CD14-positive monocyte (primary cell): ENCODE results near the gene SSR3. TPM values are rescaled to one million over a fixed set of nuclear protein-coding genes. Genes with fewer than 3 reads are reported as not detected.

Source experiments
- DNase-seq, 3 donors: peaks; one replicate each; pipeline ENCODE4 v3.0.0-alpha.2; 2011 to 2022
- H2AFZ ChIP-seq: 2 replicates; pipeline ENCODE4 v1.6.0; 2012; ENCODE audit warnings: mild to moderate bottlenecking, low read depth, low read length, inconsistent platforms; ENCODE audit not compliant: insufficient read depth, poor library complexity, severe bottlenecking
- H3K27ac ChIP-seq, 2 donors: 1 replicate in 1 of 2; 2 replicates in 1 of 2; pipeline ENCODE4 v1.5.1; 2012 to 2013; ENCODE audit warnings: low read length in 2 of 2, control low read depth in 1 of 2, inconsistent platforms in 1 of 2, low read depth in 1 of 2, mild to moderate bottlenecking in 1 of 2
- H3K27me3 ChIP-seq, 2 donors: one replicate each; pipeline versions ENCODE4 v1.6.0 to v1.6.1; 2011 to 2013; ENCODE audit warnings: low read length in 2 of 2; ENCODE audit not compliant: control insufficient read depth in 2 of 2, insufficient read depth in 2 of 2
- H3K36me3 ChIP-seq, 2 donors: replicated peaks in 1 of 2; 1 replicate in 1 of 2; 2 replicates in 1 of 2; pipeline versions ENCODE4 v1.5.1 to v1.6.1; 2012 to 2013; ENCODE audit warnings: low read length in 2 of 2, control low read depth in 1 of 2, inconsistent platforms in 1 of 2, mild to moderate bottlenecking in 1 of 2; ENCODE audit not compliant: insufficient read depth in 2 of 2, control insufficient read depth in 1 of 2
- H3K4me1 ChIP-seq, 2 donors: 1 replicate in 1 of 2; 2 replicates in 1 of 2; pipeline versions ENCODE4 v1.5.1 to v1.6.1; 2012 to 2013; ENCODE audit warnings: low read length in 2 of 2, control low read depth in 1 of 2, inconsistent platforms in 1 of 2, mild to moderate bottlenecking in 1 of 2, moderate library complexity in 1 of 2; ENCODE audit not compliant: insufficient read depth in 2 of 2, control insufficient read depth in 1 of 2
- H3K4me2 ChIP-seq: replicated peaks from 2 replicates; pipeline ENCODE3; 2012; ENCODE audit warnings: low read length, moderate library complexity, mild to moderate bottlenecking; ENCODE audit not compliant: poor library complexity, severe bottlenecking; ENCODE audit errors: extremely low read depth
- H3K4me3 ChIP-seq, 3 experiments: fragments of 200-600 bp in 1 of 3; sonication (generic) in 1 of 3; replicated peaks in 1 of 3; 1 replicate in 2 of 3; 2 replicates in 1 of 3; pipeline ENCODE4 v1.5.1; 2011 to 2013; ENCODE audit warnings: low read length in 3 of 3, mild to moderate bottlenecking in 3 of 3, control low read depth in 2 of 3, low read depth in 2 of 3, inconsistent platforms in 1 of 3, moderate library complexity in 1 of 3
- H3K79me2 ChIP-seq: 2 replicates; pipeline ENCODE4 v1.6.0; 2012; ENCODE audit warnings: mild to moderate bottlenecking, control low read depth, inconsistent platforms, low read length, moderate library complexity; ENCODE audit not compliant: insufficient read depth
- H3K9ac ChIP-seq: 2 replicates; pipeline ENCODE4 v1.6.0; 2017; ENCODE audit warnings: low read length, mild to moderate bottlenecking; ENCODE audit not compliant: insufficient read depth, poor library complexity, severe bottlenecking
- H3K9me3 ChIP-seq, 2 donors: replicated peaks in 1 of 2; 1 replicate in 1 of 2; 2 replicates in 1 of 2; pipeline versions ENCODE4 v1.5.1 to v1.6.1; 2012 to 2013; ENCODE audit warnings: low read length in 2 of 2, control low read depth in 1 of 2; ENCODE audit not compliant: control insufficient read depth in 1 of 2, insufficient read depth in 1 of 2
- H4K20me1 ChIP-seq: 2 replicates; pipeline ENCODE4 v1.6.0; 2012; ENCODE audit warnings: mild to moderate bottlenecking, low read length, control low read depth, moderate library complexity; ENCODE audit not compliant: insufficient read depth
- H3K27ac Mint-ChIP-seq, 7 donors: one replicate each; pipeline ENCODE4 v1.8.0; 2020; ENCODE audit warnings: mild to moderate bottlenecking in 7 of 7, mixed read lengths in 7 of 7, moderate library complexity in 6 of 7, inconsistent platforms in 2 of 7
- H3K27me3 Mint-ChIP-seq, 3 donors: one replicate each; pipeline ENCODE4 v1.8.0; 2021 to 2022; ENCODE audit warnings: low read depth in 3 of 3, mild to moderate bottlenecking in 3 of 3, mixed read lengths in 3 of 3, moderate library complexity in 3 of 3, inconsistent platforms in 1 of 3
- H3K36me3 Mint-ChIP-seq, 2 donors: one replicate each; pipeline ENCODE4 v1.8.0; 2020; ENCODE audit warnings: mixed read lengths in 2 of 2, inconsistent platforms in 1 of 2, mild to moderate bottlenecking in 1 of 2
- H3K4me1 Mint-ChIP-seq: one replicate; pipeline ENCODE4 v1.8.0; 2020; ENCODE audit warnings: mild to moderate bottlenecking, mixed read lengths
- H3K4me3 Mint-ChIP-seq, 2 donors: one replicate each; pipeline ENCODE4 v1.8.0; 2020; ENCODE audit warnings: mild to moderate bottlenecking in 2 of 2, mixed read lengths in 2 of 2, moderate library complexity in 1 of 2
- H3K9me3 Mint-ChIP-seq, 7 donors: one replicate each; pipeline ENCODE4 v1.8.0; 2020 to 2022; ENCODE audit warnings: mixed read lengths in 7 of 7, mild to moderate bottlenecking in 6 of 7, moderate library complexity in 6 of 7, inconsistent platforms in 2 of 7
- CTCF ChIP-seq: fragments of 200-600 bp; IDR thresholded peaks from one replicate; pipeline ENCODE4 v1.8.0; 2022; ENCODE audit warnings: antibody characterized with exemption, mild to moderate bottlenecking
- WGBS: methylation state at CpG from one replicate; pipeline ENCODE4 v1.1.5; 2013; ENCODE audit warnings: missing lambda C conversion rate; ENCODE audit not compliant: insufficient coverage; 5-methylcytosine and 5-hydroxymethylcytosine counted together
- intact Hi-C, 2 donors: fragments of 100-400 bp; cut with micrococcal nuclease; formaldehyde crosslinking; loops; one replicate each; pipeline versions ENCODE4 v1.15.0 to v1.15.1; 2023
- polyA plus RNA-seq, 3 donors: library from polyadenylated mRNA; depleted of rRNA in 1 of 3; unstranded in 2 of 3; stranded (reverse) in 1 of 3; fragments of 300-500 nt in 2 of 3; fragments of >200 nt in 1 of 3; fragmentation: Illumina TruSeq in 2 of 3; gene quantifications; 1 replicate in 2 of 3; 2 replicates in 1 of 3; pipeline ENCODE4 v1.2.3, GENCODE V29; 2012 to 2021

The SSR3 gene
- polyA plus RNA-seq, 3 donors: 46.6 to 243 (median 230) TPM

- Histone ChIP-seq H3K36me3 (no peaks in the 10 kb centered on the region), H3K27ac (no peak overlapping the region), H2AFZ (no peak overlapping the region), H3K4me1 (no peaks in the 10 kb centered on the region), H3K9me3 (no peaks in the 10 kb centered on the region), H4K20me1 (no peaks in the 10 kb centered on the region), H3K4me2 (no peak overlapping the region), H3K4me3 (no peak overlapping the region), H3K27me3 (no peaks in the 10 kb centered on the region), H3K9ac (no peak overlapping the region), H3K79me2 (no peaks in the 10 kb centered on the region)
- Mint-ChIP-seq H3K4me3 (no peak overlapping the region), H3K27ac (no peak overlapping the region), H3K9me3 (no peaks in the 10 kb centered on the region), H3K27me3 (peaks cover 0 to 5% (median 0%) of the 10 kb centered on the region in 3 donors), H3K4me1 (peaks cover 5% of the 10 kb centered on the region), H3K36me3 (peaks cover 5 to 10% of the 10 kb centered on the region in 2 donors)
- TF ChIP-seq CTCF: no peak
- no peak for DNase-seq
- WGBS: 100% methylated on average over 3 of the region's 5 CpGs
- intact Hi-C loops: loop anchor here in 1 of 2 donors (10.0 kb wide), 1 partner anchor 376 kb away; no protein-coding TSS in a partner anchor
Measured at GRCh38 chr3:156530980-156531379, 23.9 kb downstream of the SSR3 start.

DNA sequence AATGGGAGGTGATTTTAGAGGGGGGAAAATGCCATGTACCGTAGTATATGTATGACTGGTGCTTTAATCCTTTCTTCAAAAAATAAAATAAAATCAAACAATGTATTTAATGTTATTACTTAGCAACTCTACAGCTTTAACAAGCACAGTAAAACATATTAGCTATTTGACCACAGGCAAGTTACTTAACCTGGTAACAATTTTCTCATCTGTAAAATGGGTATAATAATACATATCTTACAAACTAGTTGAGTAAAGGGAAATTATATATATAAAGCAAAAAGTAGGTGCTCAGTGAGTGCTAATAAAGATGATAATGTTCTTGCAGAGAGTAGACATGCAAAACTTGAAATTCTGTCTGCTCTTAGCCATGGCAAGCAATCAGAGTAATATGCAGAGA lies 27.9 kb downstream of the SSR3 start:
- DNase-seq: no peak
- H3K27me3 Mint-ChIP-seq: peaks cover 2 to 4% (median 4%) of the 10 kb centered on the region in 3 donors
- H3K27ac Mint-ChIP-seq: no peak overlapping the region
- H3K4me3 Mint-ChIP-seq: no peak overlapping the region
- H4K20me1 ChIP-seq: no peaks in the 10 kb centered on the region
- H3K4me1 ChIP-seq: peaks cover 3 to 6% of the 10 kb centered on the region in 2 donors
- H3K79me2 ChIP-seq: no peaks in the 10 kb centered on the region
- peaks cover 0 to 7% (median 2%) of the 10 kb centered on the region in 7 donors for H3K9me3 Mint-ChIP-seq
- no peak overlapping the region for H3K4me2 ChIP-seq
- peaks cover 3 to 10% of the 10 kb centered on the region in 2 donors for H3K27me3 ChIP-seq
- H3K36me3 Mint-ChIP-seq: peaks cover 0 to 4% of the 10 kb centered on the region in 2 donors
- intact Hi-C loops: no loop called here
- no peak overlapping the region for H3K27ac ChIP-seq
- H3K4me1 Mint-ChIP-seq: peaks cover 11% of the 10 kb centered on the region
- H2AFZ ChIP-seq: no peak overlapping the region
- TF ChIP-seq CTCF: no peak
- H3K9me3 ChIP-seq: no peaks in the 10 kb centered on the region
- no CpG with 5 or more reads among the region's 1 CpG for WGBS
- no peak overlapping the region for H3K4me3 ChIP-seq
- no peaks in the 10 kb centered on the region for H3K36me3 ChIP-seq
- H3K9ac ChIP-seq: no peak overlapping the region
